NCI-H1694 treated with DMSO at 0.1 percent for 48 hours (cell line): ENCODE measurements around the gene OCEL1.

Experiments
- DNase-seq: peaks from one replicate; lab custom pipeline; 2025; lab: John Stamatoyannopoulos, UW

Gene OCEL1

GRCh38 chr19:17210296-17210695, 15.7 kb upstream of the OCEL1 start:
- DNase-seq, result no peak

GRCh38 chr19:17211547-17212446, 14.2 kb upstream of the OCEL1 start:
- DNase-seq, result no peak

DNA sequence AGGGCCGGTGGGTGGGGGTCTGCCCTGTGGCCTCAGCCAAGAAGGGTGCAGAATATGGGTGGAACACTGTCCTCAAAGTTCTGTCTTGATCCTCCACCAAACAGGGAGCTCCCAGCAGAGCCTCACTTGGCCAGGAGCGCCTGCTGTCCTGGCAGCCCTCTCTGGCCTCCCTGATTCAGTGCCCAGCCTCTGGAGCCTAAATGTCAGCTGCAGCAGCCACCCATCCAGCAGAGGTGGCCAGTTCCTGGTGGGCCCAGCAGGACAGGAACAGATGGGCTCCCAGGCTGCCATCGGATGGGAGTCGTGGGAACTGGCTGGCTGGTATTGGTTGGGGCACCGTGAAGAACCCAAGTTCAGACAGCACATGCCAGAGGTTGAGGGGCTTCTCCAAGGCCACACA, 12.7 kb upstream of the OCEL1 start:
- DNase-seq, result no peak

- DNase-seq, result no peak
Observed at GRCh38 chr19:17214508-17215126, 11.4 kb upstream of the OCEL1 start.

DNA sequence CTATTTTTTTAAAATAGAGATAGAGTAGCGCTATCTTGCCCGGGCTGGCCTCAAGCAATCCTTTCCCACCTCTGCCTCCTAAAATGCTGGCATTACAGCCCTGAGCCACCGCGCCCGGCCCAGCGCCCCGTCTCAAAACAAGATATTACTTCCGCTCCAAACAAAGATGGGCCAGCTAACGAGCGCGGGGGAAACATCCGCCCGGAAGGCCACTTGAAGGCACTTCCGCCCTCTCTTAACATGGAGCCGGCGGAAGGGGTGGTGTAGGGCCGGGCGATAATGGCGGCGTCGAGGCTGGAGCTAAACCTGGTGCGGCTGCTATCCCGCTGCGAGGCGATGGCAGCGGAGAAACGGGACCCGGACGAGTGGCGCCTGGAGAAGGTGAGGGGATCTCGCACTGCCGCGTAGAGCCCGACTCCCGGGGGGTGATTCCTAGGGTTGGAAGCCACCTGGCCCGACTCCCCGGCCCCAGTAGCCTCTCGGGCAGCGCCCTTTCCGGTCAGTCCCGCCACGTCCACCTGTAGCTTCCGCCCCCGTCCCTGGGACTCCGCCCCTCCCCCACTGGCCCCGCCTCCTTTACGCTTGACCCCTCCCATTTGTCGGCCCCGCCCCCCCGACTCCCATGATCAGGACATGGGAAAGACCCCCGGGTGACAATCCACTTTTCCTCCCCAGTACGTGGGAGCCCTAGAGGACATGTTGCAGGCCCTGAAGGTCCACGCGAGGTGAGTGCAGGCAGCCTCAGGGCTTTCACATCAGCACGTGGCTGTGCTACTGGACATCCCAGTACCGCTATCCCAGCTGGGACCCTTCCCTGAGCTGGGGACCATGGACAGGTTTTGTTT, 10.7 kb upstream of the OCEL1 start, which contains the start of gene USE1:
Gene USE1 (plus strand): TSS at position 231 of the 845 bp plus-strand sequence. CDS start 49 bp downstream, at position 280.
- DNase-seq, result peak; percentile 69

DNA sequence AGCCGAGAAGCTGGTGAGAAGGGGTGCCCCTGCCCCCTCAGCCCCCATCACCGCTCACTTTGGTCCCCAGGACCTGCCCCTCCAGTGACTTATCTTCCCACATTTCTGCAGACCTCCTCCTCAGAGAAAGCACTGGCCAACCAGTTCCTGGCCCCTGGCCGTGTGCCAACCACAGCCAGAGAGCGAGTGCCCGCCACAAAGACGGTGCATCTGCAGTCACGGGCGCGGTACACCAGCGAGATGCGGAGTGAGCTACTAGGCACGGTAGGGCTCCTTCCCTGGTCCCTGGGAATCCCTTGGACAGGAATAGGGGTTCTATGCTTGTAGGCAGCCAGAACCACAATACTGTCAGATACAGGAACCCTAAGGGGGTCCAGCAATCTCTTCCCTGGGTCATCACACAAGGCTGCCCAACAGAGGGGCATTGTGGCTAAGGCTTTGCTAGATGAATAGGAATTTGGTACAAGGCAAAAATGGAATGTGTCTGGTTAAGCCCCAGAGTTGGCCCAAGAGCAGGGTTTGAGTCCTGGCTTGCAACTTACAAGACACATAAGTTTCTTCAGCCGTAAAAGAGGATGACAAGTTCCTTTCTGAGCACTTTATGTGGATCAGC, 9.9 kb upstream of the OCEL1 start:
- no peak for DNase-seq

- DNase-seq, result no peak
Observed at GRCh38 chr19:17219286-17219685, 6.7 kb upstream of the OCEL1 start.

DNA sequence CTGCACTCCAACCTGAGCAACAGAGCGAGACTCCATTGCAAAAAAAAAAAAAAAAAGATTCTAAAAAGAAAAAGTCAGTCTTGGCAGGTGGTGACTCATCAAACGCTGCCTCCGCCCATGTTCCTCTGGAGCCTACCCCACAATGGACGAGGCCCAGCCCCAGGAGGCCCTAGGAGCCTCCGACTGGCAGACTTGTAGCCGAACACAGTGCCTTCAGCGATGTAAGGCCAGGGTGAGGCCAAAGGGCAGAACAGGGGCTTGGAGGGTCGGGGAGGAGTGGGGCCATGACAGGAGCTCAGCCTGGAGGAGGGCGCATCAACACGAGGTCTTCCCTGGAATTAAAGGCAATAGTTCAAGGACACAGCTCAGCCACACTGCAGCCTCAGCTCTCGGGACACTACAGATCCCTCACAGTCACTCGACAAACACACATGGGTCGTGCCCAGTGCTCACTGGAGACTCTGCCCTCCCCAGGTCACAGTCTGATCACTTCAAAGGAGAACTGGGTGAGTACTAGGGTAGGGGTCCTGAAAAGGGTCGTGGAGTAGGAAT, 5.7 kb upstream of the OCEL1 start:
- no peak for DNase-seq

- DNase-seq, result no peak
Observed at GRCh38 chr19:17225053-17225452, 973 bp upstream of the OCEL1 start.

DNA sequence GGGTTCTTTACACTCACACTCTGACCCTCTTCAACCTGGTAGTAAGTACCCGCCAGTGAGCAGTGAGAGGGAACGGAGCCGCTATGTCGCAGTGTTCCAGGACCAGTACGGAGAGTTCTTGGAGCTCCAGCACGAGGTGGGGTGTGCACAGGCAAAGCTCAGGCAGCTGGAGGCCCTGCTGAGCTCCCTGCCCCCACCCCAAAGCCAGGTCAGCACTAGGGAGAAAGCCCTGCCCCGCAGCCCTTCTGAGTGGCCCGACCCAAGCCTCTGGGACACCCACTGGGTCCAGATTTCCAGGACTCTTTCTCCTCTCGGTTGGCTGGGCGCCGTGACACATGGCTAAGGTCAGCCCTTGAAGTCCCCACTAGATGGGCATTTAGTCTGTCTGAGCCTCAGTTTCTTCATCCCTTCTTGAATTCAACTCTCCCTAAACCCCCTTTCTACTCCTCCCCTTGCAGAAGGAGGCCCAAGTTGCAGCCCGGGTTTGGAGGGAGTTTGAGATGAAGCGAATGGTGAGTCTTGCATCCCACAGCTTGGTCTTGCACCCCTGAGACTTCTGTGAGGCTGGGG, 1.9 kb downstream of the OCEL1 start:
- DNase-seq, result no peak

- DNase-seq, result no peak
Observed at GRCh38 chr19:17229890-17230289, 3.9 kb downstream of the OCEL1 start.

- no peak for DNase-seq
Observed at GRCh38 chr19:17232258-17232657, 6.2 kb downstream of the OCEL1 start.

DNA sequence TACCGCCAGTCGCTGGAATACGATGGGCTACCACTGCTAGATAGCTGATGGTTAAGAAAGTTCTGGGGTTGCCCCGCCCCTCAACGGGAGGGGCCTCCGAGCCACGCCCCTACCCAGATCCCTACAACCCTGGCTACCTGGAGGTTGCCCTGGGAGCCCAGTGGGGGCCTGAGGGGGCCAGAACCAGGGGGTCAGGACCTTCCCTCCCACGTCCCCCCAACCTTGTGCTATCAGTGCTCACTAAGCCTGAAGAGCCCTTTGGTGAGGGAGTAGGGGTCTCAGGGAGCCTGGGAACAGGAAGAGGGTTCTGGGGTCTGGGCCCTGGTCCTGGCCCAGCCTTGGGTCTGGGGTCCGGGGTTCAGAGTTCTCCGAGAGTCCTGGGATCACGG, 8.9 kb downstream of the OCEL1 start:
- no peak for DNase-seq

GRCh38 chr19:17235300-17235970, 9.4 kb downstream of the OCEL1 start:
- peak; percentile 4 for DNase-seq

DNA sequence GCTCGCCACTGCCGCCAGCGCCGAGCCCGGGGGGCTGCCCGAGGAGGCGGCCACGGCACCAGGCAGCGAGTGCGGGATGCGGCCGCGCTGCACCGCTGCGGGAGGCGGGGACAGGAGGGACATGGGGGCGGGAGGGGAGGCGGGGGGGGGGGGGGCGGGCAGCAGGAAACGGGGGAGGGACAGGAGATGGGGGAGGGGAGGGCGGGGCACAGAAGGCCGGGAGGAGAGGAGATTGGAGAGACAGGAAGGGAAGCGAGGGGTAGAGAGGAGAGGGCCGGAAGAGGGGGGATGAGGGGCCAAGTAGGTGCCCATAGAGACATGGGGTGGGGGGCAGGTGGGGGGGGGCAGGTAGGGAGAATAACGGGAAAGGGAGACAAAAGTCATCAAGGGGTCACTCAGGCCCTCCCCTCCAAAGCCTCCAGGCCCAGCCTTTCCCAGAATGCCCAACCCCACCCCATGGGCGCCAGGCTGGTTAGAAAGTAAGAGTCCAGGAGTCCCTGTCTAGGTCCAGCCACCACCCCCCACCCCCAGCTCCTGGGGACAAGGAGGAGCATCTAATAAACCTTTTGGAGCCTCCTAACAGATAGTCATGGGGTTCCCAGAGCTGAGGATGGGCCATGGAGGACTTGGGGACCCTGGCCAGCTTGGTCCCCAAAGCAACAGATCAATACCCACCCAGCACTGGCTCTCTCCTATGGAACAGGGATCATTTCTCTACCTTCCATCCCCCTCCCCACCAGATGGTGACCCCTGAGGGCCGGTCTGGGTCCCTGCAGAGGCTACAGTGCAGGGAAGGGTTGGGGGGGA, 10.1 kb downstream of the OCEL1 start:
- peak; percentile 6 for DNase-seq

DNA sequence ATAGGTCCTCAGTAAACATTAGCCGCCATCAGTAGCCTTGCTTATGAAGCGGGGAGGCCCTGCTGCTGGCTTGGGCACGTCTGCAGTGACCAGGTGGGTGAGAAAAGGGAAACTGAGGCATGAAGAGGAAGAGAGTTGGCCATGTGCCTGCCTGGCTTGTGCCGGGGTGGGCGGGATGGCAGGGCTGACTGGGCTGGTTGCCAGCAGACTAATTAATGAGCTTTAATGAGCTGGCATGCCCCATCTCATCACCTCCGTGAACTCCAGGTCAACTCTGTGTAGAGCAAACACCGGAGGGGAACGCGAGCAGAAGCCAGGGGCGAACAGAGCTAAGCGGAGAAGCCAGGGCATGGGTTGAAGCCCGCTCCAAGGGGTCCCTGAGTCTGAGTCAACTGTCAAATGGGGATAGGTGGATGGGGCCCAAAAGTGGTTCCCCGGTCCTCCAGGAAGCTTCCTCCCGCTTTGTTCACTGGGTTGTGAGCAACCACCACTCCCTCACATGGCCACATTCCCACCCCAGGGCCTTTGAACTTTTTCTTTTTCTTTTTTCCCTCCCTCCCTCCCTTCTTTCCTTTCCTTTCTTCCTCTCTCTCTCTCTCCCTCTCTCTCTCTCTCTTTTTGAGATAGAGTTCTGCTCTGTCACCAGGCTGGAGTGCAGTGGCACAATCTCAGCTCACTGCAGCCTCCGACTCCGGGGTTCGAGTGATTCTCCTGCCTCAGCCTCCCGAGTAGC, 11.0 kb downstream of the OCEL1 start:
- no peak for DNase-seq

DNA sequence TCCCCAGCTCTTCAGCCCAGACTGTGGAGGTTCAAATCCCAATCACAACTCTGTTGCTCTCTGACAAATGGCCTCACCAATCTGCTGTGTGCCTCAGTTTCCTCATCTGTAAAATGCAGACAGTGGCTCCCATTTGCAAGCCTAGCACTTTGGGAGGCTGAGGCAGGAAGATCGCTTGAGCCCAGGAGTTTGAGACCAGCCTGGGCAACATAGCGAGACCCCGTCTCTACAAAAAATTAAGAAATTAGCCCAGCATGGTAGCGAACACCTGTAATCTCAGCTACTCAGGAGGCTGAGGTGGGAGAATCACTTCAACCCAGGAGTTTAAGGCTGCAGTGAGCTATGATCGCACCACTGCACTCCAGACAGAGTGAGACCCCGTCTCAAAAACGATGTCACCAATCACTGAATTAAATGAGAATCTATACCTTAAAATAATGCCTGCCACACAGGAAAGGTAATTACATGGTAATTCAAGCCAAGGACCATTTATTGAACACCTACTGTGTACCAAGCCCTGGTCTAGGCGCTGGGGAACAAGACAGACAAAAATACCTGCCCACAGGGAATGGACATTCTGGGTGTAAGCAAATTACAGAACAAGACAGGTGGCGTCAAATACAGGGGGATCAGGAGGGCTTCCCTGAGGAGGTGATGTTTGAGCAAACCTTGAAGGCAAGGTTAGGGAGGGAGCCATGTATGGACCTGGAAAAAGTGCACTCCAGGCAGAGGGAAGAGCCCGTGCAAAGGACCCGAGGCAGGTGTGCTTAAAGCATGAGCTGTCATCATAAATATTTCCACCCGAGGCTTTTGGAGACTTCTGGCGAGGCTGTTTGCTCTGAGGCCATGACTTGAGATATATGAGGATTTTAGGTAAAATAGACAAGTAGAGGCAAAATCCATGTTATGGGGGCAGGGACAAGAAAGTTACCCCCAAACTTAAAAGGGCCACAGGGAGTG, 12.0 kb downstream of the OCEL1 start:
- no peak for DNase-seq
